ENCODE data around the gene SSTR5.
"Not testable (repeated sequence)": the region's sequence is repeated elsewhere in the genome, so short reads cannot be mapped to it uniquely, and the experiment has no call there.

The SSTR5 gene

GRCh38 chr16:1089439-1089821, 16.9 kb downstream of the SSTR5 start:
- TF ChIP-seq CTCF (IDR thresholded peaks at IDR 0.05): no peak
- no peaks in the 10 kb centered on the region for H3K36me3 ChIP-seq
- H3K4me3 ChIP-seq (ENCODE audit: low read depth in 1 of 2, low read length in 1 of 2): no peak overlapping the region
- no peaks in the 10 kb centered on the region for H3K4me1 ChIP-seq (ENCODE audit: control insufficient read depth in 1 of 2, insufficient read depth in 1 of 2, low read depth in 1 of 2, low read length in 1 of 2)
- H3K27me3 ChIP-seq: peaks cover 37% of the 10 kb centered on the region
- no peaks in the 10 kb centered on the region for H3K9me3 ChIP-seq
- no peak overlapping the region for H3K27ac ChIP-seq

- no peaks in the 10 kb centered on the region for H3K9me3 ChIP-seq
- H3K4me1 ChIP-seq (ENCODE audit: control insufficient read depth in 1 of 2, insufficient read depth in 1 of 2, low read depth in 1 of 2, low read length in 1 of 2): no peaks in the 10 kb centered on the region
- peaks cover 42% of the 10 kb centered on the region for H3K27me3 ChIP-seq
- H3K27ac ChIP-seq: no peak overlapping the region
- H3K36me3 ChIP-seq: no peaks in the 10 kb centered on the region
- H3K4me3 ChIP-seq (ENCODE audit: low read depth in 1 of 2, low read length in 1 of 2): no peak overlapping the region
- TF ChIP-seq CTCF (IDR thresholded peaks at IDR 0.05): no peak
These were observed 17.5 kb downstream of the SSTR5 start for GRCh38 chr16:1089822-1090619.

- no peaks in the 10 kb centered on the region for H3K9me3 ChIP-seq
- H3K27ac ChIP-seq: no peak overlapping the region
These were observed 18.4 kb downstream of the SSTR5 start for GRCh38 chr16:1090620-1091587.

GRCh38 chr16:1091992-1092552, 19.5 kb downstream of the SSTR5 start:
- no peaks in the 10 kb centered on the region for H3K9me3 ChIP-seq

More at GRCh38 chr16:1090620-1091587, 18.4 kb downstream of the SSTR5 start:
- H3K4me1 ChIP-seq (ENCODE audit: control insufficient read depth in 1 of 2, insufficient read depth in 1 of 2, low read depth in 1 of 2, low read length in 1 of 2): no peaks in the 10 kb centered on the region
- TF ChIP-seq CTCF (IDR thresholded peaks at IDR 0.05): no peak
- H3K36me3 ChIP-seq: no peaks in the 10 kb centered on the region
- no peak overlapping the region for H3K4me3 ChIP-seq (ENCODE audit: low read depth in 1 of 2, low read length in 1 of 2)
- peaks cover 45% of the 10 kb centered on the region for H3K27me3 ChIP-seq

GRCh38 chr16:1092685-1093283, 20.2 kb downstream of the SSTR5 start:
- H3K36me3 ChIP-seq; H3K4me3 ChIP-seq (ENCODE audit: low read depth in 1 of 2, low read length in 1 of 2); H3K27ac ChIP-seq; H3K4me1 ChIP-seq (ENCODE audit: control insufficient read depth in 1 of 2, insufficient read depth in 1 of 2, low read depth in 1 of 2, low read length in 1 of 2); H3K9me3 ChIP-seq: not testable (repeated sequence)
- peaks cover 54% of the 10 kb centered on the region for H3K27me3 ChIP-seq

More at GRCh38 chr16:1091992-1092552, 19.5 kb downstream of the SSTR5 start:
- H3K4me1 ChIP-seq (ENCODE audit: control insufficient read depth in 1 of 2, insufficient read depth in 1 of 2, low read depth in 1 of 2, low read length in 1 of 2): no peaks in the 10 kb centered on the region
- H3K27me3 ChIP-seq: peaks cover 49% of the 10 kb centered on the region
- no peak for TF ChIP-seq CTCF (IDR thresholded peaks at IDR 0.05)
- H3K36me3 ChIP-seq: no peaks in the 10 kb centered on the region
- no peak overlapping the region for H3K4me3 ChIP-seq (ENCODE audit: low read depth in 1 of 2, low read length in 1 of 2)
- H3K27ac ChIP-seq: no peak overlapping the region
